ENCODE results near the gene SUPT6H. TPM values are rescaled to one million over a fixed set of nuclear protein-coding genes. Genes with fewer than 3 reads are reported as not detected.
A peak's percentile ranks its signal among the peaks of the same experiment; 100 is the strongest.

Gene SUPT6H
- total RNA-seq, 1 donor from 2014 or later: 91.2 TPM

DNA sequence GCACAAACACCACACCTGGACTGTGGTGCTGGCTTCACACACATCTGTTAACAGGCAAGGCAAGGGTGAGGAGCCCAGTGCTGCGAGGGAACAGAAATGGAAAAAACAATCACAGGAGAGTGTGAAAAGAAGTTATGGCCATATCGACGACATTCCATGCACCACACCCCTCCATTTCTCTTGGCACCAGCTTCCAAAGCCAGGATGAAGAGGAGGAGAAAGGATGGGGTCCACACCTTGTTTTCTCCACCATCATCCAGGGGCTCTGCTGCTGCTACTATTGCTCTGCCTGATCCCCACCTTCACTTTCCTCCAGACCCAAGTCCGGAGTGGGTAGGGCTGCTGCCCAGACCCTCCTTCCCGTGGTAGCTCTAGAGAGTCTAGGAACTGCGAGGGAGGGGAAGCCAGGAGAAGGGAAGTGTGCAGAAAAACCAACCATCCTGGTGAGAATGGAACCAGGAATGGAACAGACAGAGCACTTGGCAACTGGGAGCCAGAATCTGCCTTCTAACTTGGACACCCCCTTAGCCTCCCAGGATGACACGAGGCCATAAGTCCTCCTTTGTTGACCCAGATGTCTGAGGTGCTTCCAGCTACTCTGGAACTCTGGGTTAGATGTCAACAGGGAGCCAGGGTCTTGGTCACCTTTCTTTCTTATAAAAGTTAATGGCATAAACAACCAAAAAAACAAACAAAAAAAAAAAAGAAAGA lies 50.9 kb downstream of the SUPT6H start:
- Mint-ChIP-seq H3K4me1 (ENCODE audit: unreplicated experiment) (peaks cover 42% of the 10 kb centered on the region), H3K27ac (ENCODE audit: unreplicated experiment) (peak overlapping the region; percentile 52)

DNA sequence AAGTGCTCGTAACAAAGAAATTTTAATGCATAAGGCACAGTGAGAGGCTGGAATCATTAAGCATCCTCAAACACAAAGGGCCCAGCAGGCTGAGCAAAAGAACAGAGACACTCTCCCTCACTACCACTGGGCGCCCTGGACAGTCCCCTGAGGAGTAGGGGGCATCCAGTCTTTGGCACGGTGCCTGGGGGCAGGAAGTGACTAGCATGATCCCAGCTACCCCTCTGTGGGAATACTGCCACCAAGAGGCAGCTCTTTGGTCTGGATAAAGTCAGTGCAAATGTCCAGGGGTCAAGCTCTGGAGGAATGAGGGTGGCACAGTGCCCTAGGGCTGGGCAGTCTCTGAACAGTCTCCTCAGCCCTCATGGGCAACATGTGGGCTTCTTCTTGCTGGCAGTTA lies 52.3 kb downstream of the SUPT6H start:
- Mint-ChIP-seq H3K9me3 (ENCODE audit: unreplicated experiment) (no peaks in the 10 kb centered on the region), H3K4me1 (ENCODE audit: unreplicated experiment) (peaks cover 54% of the 10 kb centered on the region), H3K27me3 (ENCODE audit: unreplicated experiment) (no peaks in the 10 kb centered on the region), H3K36me3 (ENCODE audit: unreplicated experiment) (peaks cover 11% of the 10 kb centered on the region), H3K4me3 (ENCODE audit: unreplicated experiment) (peak overlapping the region; percentile 35), H3K27ac (ENCODE audit: unreplicated experiment) (no peak overlapping the region)
- TF ChIP-seq CTCF (IDR thresholded peaks at IDR 0.05): no peak
- no peak for DNase-seq (ENCODE audit: extremely low spot score, unreplicated experiment)

More for the DNA sequence above, 50.9 kb downstream of the SUPT6H start:
- peaks cover 11% of the 10 kb centered on the region for H3K36me3 Mint-ChIP-seq (ENCODE audit: unreplicated experiment)
- H3K4me3 Mint-ChIP-seq (ENCODE audit: unreplicated experiment): no peak overlapping the region
- no peaks in the 10 kb centered on the region for H3K27me3 Mint-ChIP-seq (ENCODE audit: unreplicated experiment)
- TF ChIP-seq CTCF (IDR thresholded peaks at IDR 0.05): no peak
- no peak for DNase-seq (ENCODE audit: extremely low spot score, unreplicated experiment)
- H3K9me3 Mint-ChIP-seq (ENCODE audit: unreplicated experiment): no peaks in the 10 kb centered on the region

DNA sequence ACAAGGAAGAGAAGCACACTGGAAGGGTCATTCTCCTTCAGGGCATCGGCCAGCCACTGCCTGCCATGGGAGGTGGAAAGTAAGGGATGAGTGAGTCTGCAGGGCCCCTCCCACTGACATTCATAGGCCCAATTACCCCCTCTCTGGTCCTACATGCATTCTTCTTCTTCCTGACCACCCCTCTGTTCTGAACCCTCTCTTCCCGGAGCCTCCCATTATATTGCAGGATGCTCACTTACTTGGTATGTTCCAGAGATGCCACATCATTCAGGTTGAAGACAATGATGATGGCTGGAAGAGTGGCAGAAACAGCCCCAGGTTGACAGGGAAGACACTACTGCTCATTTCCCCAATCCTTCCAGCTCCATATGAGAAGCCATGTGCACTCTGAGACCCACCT lies 53.2 kb downstream of the SUPT6H start:
- no peak overlapping the region for H3K4me3 Mint-ChIP-seq (ENCODE audit: unreplicated experiment)
- peaks cover 56% of the 10 kb centered on the region for H3K4me1 Mint-ChIP-seq (ENCODE audit: unreplicated experiment)
- no peak for TF ChIP-seq CTCF (IDR thresholded peaks at IDR 0.05)
- no peak for DNase-seq (ENCODE audit: extremely low spot score, unreplicated experiment)
- peaks cover 15% of the 10 kb centered on the region for H3K36me3 Mint-ChIP-seq (ENCODE audit: unreplicated experiment)
- no peaks in the 10 kb centered on the region for H3K27me3 Mint-ChIP-seq (ENCODE audit: unreplicated experiment)
- no peaks in the 10 kb centered on the region for H3K9me3 Mint-ChIP-seq (ENCODE audit: unreplicated experiment)
- no peak overlapping the region for H3K27ac Mint-ChIP-seq (ENCODE audit: unreplicated experiment)

DNA sequence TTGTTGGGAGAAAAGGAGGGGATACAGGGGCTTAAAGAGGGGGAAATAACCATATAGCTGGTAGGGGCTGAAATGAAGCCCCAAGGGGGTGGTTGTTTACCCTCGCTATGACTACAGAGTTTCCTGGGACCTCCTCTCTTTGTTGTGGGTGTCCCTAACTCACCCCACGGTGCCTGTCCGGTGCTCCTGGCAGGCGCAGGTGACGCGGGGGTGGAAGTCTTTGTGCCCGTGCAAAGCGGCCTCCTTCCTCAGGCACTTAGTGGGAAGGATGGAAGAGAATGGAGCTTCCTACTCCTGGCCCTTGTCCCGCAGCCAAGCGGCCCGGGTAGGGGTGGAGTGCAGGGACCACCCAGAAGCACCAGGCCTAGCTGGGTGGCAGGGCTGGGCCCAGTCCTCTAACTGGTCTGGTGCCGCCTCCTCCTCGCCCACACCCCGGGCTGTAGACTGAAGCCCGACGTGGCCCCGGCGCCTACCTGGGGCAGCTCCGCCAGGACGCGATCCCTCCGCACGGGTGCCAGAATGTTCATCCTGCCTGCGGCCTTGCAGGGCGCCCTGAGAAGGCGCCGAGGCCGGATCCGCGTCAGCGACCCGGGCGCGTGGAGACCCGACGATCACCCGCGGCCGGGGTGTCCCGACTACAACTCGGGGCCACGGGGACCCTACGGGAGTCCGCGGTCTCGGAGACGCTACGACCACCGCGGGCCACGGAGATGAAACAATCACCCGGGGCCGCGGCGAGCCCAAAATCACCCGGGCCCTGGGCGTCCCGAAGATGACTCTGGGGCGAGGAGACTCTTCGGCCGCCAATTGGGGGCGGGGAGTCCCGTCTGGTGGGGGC lies 55.0 kb downstream of the SUPT6H start:
- peaks cover 60% of the 10 kb centered on the region for H3K4me1 Mint-ChIP-seq (ENCODE audit: unreplicated experiment)
- H3K36me3 Mint-ChIP-seq (ENCODE audit: unreplicated experiment): peaks cover 27% of the 10 kb centered on the region
- H3K4me3 Mint-ChIP-seq (ENCODE audit: unreplicated experiment): peak overlapping the region; percentile 78
- H3K27me3 Mint-ChIP-seq (ENCODE audit: unreplicated experiment): no peaks in the 10 kb centered on the region
- DNase-seq (ENCODE audit: extremely low spot score, unreplicated experiment): no peak
- peak overlapping the region; percentile 83 for H3K27ac Mint-ChIP-seq (ENCODE audit: unreplicated experiment)
- no peak for TF ChIP-seq CTCF (IDR thresholded peaks at IDR 0.05)
- no peaks in the 10 kb centered on the region for H3K9me3 Mint-ChIP-seq (ENCODE audit: unreplicated experiment)
